Measurements from ENCODE around the gene COL28A1. TPM values are rescaled to one million over a fixed set of nuclear protein-coding genes. Genes with fewer than 3 reads are reported as not detected.

Gene COL28A1
- total RNA-seq, 1 experiment from 2014 or later: 0.81 TPM

DNA sequence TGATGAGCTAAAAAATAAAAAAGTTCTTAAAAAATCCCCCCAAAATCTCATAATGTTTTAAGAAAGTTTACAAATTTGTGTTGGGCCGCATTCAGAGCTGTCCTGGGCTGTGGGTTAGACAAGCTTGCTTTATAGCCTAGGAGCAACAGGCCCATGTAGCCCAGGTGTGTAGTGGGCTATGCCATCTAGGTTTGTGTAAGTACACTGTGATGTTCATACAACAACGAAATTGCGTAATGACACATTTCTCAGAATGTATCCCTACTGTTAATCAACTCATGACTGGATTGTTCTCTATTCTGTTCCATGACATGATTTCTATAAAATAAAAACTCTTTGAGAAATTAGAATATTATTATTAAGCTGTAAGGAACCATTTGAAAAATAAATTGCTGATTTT, 44.0 kb upstream of the COL28A1 start:
- ChIA-PET CTCF (no interaction called here), POLR2A (no interaction called here)
- no peak overlapping the region for H3K4me3 Mint-ChIP-seq
- no peak for ATAC-seq
- H3K9me3 Mint-ChIP-seq: no peaks in the 10 kb centered on the region
- no peaks in the 10 kb centered on the region for H3K27me3 Mint-ChIP-seq (ENCODE audit: low read depth)
- H3K4me1 Mint-ChIP-seq: peaks cover 10% of the 10 kb centered on the region
- 0 out of 2 replicates have a peak, but pooled peaks cover 8% of the 10 kb centered on the region for H3K36me3 Mint-ChIP-seq
- TF ChIP-seq, protein P1, sequence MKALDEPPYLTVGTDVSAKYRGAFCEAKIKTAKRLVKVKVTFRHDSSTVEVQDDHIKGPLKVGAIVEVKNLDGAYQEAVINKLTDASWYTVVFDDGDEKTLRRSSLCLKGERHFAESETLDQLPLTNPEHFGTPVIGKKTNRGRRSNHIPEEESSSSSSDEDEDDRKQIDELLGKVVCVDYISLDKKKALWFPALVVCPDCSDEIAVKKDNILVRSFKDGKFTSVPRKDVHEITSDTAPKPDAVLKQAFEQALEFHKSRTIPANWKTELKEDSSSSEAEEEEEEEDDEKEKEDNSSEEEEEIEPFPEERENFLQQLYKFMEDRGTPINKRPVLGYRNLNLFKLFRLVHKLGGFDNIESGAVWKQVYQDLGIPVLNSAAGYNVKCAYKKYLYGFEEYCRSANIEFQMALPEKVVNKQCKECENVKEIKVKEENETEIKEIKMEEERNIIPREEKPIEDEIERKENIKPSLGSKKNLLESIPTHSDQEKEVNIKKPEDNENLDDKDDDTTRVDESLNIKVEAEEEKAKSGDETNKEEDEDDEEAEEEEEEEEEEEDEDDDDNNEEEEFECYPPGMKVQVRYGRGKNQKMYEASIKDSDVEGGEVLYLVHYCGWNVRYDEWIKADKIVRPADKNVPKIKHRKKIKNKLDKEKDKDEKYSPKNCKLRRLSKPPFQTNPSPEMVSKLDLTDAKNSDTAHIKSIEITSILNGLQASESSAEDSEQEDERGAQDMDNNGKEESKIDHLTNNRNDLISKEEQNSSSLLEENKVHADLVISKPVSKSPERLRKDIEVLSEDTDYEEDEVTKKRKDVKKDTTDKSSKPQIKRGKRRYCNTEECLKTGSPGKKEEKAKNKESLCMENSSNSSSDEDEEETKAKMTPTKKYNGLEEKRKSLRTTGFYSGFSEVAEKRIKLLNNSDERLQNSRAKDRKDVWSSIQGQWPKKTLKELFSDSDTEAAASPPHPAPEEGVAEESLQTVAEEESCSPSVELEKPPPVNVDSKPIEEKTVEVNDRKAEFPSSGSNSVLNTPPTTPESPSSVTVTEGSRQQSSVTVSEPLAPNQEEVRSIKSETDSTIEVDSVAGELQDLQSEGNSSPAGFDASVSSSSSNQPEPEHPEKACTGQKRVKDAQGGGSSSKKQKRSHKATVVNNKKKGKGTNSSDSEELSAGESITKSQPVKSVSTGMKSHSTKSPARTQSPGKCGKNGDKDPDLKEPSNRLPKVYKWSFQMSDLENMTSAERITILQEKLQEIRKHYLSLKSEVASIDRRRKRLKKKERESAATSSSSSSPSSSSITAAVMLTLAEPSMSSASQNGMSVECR (CRISPR knock-in tag; IDR thresholded peaks at IDR 0.05; ENCODE audit: borderline replicate concordance): no peak
- TF ChIP-seq ZNF219 (CRISPR knock-in tag; IDR thresholded peaks at IDR 0.05; ENCODE audit: borderline replicate concordance) (no peak), TEAD4 (CRISPR knock-in tag; IDR thresholded peaks at IDR 0.05) (no peak), FOXK1 (CRISPR knock-in tag; IDR thresholded peaks at IDR 0.05) (no peak), PREB (CRISPR knock-in tag; IDR thresholded peaks at IDR 0.05; ENCODE audit: borderline replicate concordance) (no peak), NFATC4 (CRISPR knock-in tag; IDR thresholded peaks at IDR 0.05) (no peak), AFF4 (CRISPR knock-in tag; IDR thresholded peaks at IDR 0.05; ENCODE audit: borderline replicate concordance) (no peak), RELA (CRISPR knock-in tag; IDR thresholded peaks at IDR 0.05; ENCODE audit: borderline replicate concordance) (no peak)
- TF ChIP-seq, protein P2, sequence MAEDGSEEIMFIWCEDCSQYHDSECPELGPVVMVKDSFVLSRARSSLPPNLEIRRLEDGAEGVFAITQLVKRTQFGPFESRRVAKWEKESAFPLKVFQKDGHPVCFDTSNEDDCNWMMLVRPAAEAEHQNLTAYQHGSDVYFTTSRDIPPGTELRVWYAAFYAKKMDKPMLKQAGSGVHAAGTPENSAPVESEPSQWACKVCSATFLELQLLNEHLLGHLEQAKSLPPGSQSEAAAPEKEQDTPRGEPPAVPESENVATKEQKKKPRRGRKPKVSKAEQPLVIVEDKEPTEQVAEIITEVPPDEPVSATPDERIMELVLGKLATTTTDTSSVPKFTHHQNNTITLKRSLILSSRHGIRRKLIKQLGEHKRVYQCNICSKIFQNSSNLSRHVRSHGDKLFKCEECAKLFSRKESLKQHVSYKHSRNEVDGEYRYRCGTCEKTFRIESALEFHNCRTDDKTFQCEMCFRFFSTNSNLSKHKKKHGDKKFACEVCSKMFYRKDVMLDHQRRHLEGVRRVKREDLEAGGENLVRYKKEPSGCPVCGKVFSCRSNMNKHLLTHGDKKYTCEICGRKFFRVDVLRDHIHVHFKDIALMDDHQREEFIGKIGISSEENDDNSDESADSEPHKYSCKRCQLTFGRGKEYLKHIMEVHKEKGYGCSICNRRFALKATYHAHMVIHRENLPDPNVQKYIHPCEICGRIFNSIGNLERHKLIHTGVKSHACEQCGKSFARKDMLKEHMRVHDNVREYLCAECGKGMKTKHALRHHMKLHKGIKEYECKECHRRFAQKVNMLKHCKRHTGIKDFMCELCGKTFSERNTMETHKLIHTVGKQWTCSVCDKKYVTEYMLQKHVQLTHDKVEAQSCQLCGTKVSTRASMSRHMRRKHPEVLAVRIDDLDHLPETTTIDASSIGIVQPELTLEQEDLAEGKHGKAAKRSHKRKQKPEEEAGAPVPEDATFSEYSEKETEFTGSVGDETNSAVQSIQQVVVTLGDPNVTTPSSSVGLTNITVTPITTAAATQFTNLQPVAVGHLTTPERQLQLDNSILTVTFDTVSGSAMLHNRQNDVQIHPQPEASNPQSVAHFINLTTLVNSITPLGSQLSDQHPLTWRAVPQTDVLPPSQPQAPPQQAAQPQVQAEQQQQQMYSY (CRISPR knock-in tag; IDR thresholded peaks at IDR 0.05): no peak
- TF ChIP-seq, protein P3, sequence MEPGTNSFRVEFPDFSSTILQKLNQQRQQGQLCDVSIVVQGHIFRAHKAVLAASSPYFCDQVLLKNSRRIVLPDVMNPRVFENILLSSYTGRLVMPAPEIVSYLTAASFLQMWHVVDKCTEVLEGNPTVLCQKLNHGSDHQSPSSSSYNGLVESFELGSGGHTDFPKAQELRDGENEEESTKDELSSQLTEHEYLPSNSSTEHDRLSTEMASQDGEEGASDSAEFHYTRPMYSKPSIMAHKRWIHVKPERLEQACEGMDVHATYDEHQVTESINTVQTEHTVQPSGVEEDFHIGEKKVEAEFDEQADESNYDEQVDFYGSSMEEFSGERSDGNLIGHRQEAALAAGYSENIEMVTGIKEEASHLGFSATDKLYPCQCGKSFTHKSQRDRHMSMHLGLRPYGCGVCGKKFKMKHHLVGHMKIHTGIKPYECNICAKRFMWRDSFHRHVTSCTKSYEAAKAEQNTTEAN (CRISPR knock-in tag; IDR thresholded peaks at IDR 0.05): no peak
- H3K27ac Mint-ChIP-seq: no peak overlapping the region
- DNase-seq (ENCODE audit: low spot score): no peak

DNA sequence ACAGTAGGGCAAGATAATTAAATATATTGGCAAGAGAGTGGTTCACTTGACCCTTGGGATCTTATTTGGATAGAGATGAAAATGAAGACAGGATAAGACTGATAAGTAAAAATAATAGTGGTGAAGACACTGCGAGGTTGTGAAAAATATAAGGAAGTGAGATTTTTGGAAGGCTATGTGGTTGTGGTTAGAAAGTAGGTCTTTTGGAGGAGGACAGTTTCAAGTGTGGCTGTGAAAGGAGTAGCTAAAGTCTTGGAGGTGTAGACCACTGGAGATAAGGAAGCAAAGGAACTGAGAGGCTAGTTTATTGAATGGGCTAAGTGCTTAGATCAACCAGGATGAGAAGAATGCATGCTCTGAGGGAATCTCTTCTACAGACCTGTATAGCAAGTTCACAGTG, 42.2 kb upstream of the COL28A1 start:
- H3K36me3 Mint-ChIP-seq: 0 out of 2 replicates have a peak, but pooled peaks cover 10% of the 10 kb centered on the region
- POLR2A ChIA-PET: no interaction called here
- H3K9me3 Mint-ChIP-seq: no peaks in the 10 kb centered on the region
- no peaks in the 10 kb centered on the region for H3K27me3 Mint-ChIP-seq (ENCODE audit: low read depth)
- DNase-seq (ENCODE audit: low spot score): no peak
- CTCF ChIA-PET: no interaction called here
- H3K27ac Mint-ChIP-seq: no peak overlapping the region
- no peak for ATAC-seq
- H3K4me3 Mint-ChIP-seq: no peak overlapping the region
- H3K4me1 Mint-ChIP-seq: peaks cover 10% of the 10 kb centered on the region
- TF ChIP-seq ATF1 (CRISPR knock-in tag; IDR thresholded peaks at IDR 0.05) (no peak), HMGXB4 (CRISPR knock-in tag; IDR thresholded peaks at IDR 0.05) (no peak), IRF2 (CRISPR knock-in tag; IDR thresholded peaks at IDR 0.05; ENCODE audit: borderline replicate concordance, low read depth) (no peak), IRF1 (CRISPR knock-in tag; IDR thresholded peaks at IDR 0.05) (no peak), PRRX2 (CRISPR knock-in tag; IDR thresholded peaks at IDR 0.05) (no peak), GABPB1 (CRISPR knock-in tag; IDR thresholded peaks at IDR 0.05) (no peak)
- TF ChIP-seq, protein P4, sequence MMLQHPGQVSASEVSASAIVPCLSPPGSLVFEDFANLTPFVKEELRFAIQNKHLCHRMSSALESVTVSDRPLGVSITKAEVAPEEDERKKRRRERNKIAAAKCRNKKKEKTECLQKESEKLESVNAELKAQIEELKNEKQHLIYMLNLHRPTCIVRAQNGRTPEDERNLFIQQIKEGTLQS (CRISPR knock-in tag; conservative IDR thresholded peaks at IDR 0.05): no peak
